Brain pericyte (primary cell): ENCODE measurements around the gene CAPN1.

Source experiments
- DNase-seq: peaks from one replicate; pipeline ENCODE4 v3.0.0-alpha.2; 2012; ENCODE audit warnings: low read depth, low spot score

Gene CAPN1

DNA sequence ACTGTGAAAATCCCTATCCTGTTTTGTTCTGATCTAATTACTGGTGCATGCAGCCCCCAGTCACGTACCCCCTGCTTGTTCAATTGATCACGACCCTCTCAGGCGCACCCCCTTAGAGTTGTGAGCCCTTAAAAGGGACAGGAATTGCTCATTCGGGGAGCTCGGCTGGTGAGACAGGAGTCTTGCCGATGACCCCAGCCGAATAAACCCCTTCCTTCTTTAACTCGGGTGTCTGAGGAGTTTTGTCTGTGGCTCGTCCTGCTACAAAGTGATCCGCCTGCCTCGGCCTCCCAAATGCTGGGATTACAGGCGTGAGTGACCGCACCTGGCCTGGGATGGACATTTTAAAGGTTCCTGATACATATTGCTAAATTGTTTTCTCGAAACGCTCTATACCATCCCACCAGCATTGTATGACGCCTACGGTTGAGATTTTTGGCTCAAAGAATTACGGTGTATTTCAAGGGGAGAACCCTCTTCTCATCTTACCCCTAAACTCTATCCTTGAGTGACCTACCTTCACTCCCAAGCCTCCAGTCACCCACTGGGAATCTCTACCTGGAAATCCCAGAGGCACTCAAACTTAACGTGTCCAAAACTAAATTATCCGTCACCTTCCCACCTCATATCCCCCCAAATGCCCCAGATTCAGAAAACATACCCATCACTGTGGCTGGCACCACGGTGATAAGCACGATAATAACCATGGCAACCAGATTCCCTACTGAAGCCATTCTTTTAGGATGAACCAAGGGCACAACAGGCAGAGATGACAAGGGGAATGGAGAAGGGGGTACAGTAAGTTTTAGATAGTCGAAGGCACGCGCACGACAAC lies 79.2 kb downstream of the CAPN1 start:
- no peak for DNase-seq
